GM18867 (cell line): ENCODE data around the gene TUBB2B.

Experiments used
- ATAC-seq: cut with Tn5 transposase; IDR thresholded peaks from one replicate; pipeline ENCODE4 v1.9.1; 2021; ENCODE audit warnings: mild to moderate bottlenecking, moderate library complexity; ENCODE audit not compliant: unreplicated experiment

Gene TUBB2B

GRCh38 chr6:3227363-3228045 lies at the start of gene TUBB2B:
TSS of gene TUBB2B (minus strand) at chr6:3227653. CDS start at chr6:3227543, 110 bp downstream.
- no peak for ATAC-seq

GRCh38 chr6:3277251-3277650 lies 49.8 kb upstream of the TUBB2B start:
- no peak for ATAC-seq

- no peak for ATAC-seq
These were observed 49.0 kb upstream of the TUBB2B start for GRCh38 chr6:3276174-3277167.

GRCh38 chr6:3273707-3274521 lies 46.5 kb upstream of the TUBB2B start:
- no peak for ATAC-seq

GRCh38 chr6:3272911-3273547 lies 45.6 kb upstream of the TUBB2B start:
- no peak for ATAC-seq

GRCh38 chr6:3271756-3272155 lies 44.3 kb upstream of the TUBB2B start:
- ATAC-seq: no peak

- no peak for ATAC-seq
These were observed 42.8 kb upstream of the TUBB2B start for GRCh38 chr6:3270258-3270657.

- ATAC-seq: no peak
These were observed 42.0 kb upstream of the TUBB2B start for GRCh38 chr6:3269281-3269975.

- no peak for ATAC-seq
These were observed 41.2 kb upstream of the TUBB2B start for GRCh38 chr6:3268680-3269079.

- no peak for ATAC-seq
These were observed 39.7 kb upstream of the TUBB2B start for GRCh38 chr6:3267162-3267561.

GRCh38 chr6:3266170-3266569 lies 38.7 kb upstream of the TUBB2B start:
- ATAC-seq: no peak

- no peak for ATAC-seq
These were observed 38.2 kb upstream of the TUBB2B start for GRCh38 chr6:3265671-3266070.

GRCh38 chr6:3264356-3264755 lies 36.9 kb upstream of the TUBB2B start:
- no peak for ATAC-seq

GRCh38 chr6:3263096-3263495 lies 35.6 kb upstream of the TUBB2B start:
- ATAC-seq: no peak

- no peak for ATAC-seq
These were observed 34.5 kb upstream of the TUBB2B start for GRCh38 chr6:3261921-3262320.

- ATAC-seq: no peak
These were observed 34.0 kb upstream of the TUBB2B start for GRCh38 chr6:3261518-3261820.

GRCh38 chr6:3260772-3261517 lies 33.5 kb upstream of the TUBB2B start:
- no peak for ATAC-seq

GRCh38 chr6:3260296-3260695 lies 32.8 kb upstream of the TUBB2B start:
- ATAC-seq: no peak

GRCh38 chr6:3259491-3259958 lies 32.1 kb upstream of the TUBB2B start:
- ATAC-seq: peak; percentile 28
